Type B pancreatic cell (in vitro differentiated cells): ENCODE measurements around the gene RHEX. TPM values are rescaled to one million over a fixed set of nuclear protein-coding genes. Genes with fewer than 3 reads are reported as not detected.

ENCODE experiments used
- DNase-seq: peaks from one replicate; pipeline ENCODE4 v3.0.0; 2021; ENCODE audit warnings: mixed read lengths; ENCODE audit not compliant: unreplicated experiment; ENCODE audit errors: extremely low spot score
- H3K27ac Mint-ChIP-seq: 2 replicates; pipeline ENCODE4 v1.8.0; 2021; ENCODE audit warnings: mild to moderate bottlenecking, mixed read lengths
- H3K27me3 Mint-ChIP-seq: 2 replicates; pipeline ENCODE4 v1.8.0; 2021; ENCODE audit warnings: mixed read lengths
- H3K36me3 Mint-ChIP-seq: 2 replicates; pipeline ENCODE4 v1.8.0; 2021; ENCODE audit warnings: mixed read lengths
- H3K4me1 Mint-ChIP-seq: one replicate; pipeline ENCODE4 v1.8.0; 2021; ENCODE audit warnings: mixed read lengths; ENCODE audit not compliant: unreplicated experiment
- H3K4me3 Mint-ChIP-seq: 2 replicates; pipeline ENCODE4 v1.8.0; 2021; ENCODE audit warnings: mild to moderate bottlenecking, mixed read lengths
- H3K9me3 Mint-ChIP-seq: 2 replicates; pipeline ENCODE4 v1.8.0; 2021; ENCODE audit warnings: mixed read lengths
- total RNA-seq: library from RNA; stranded (reverse); gene quantifications from 2 replicates; pipeline ENCODE4 v1.2.1, GENCODE V29; 2021; ENCODE audit warnings: low replicate concordance
- TF ChIP-seq, protein P1 (sequence below): fragments of 200-600 bp; sonication (generic); conservative IDR thresholded peaks from 2 replicates; pipeline ENCODE4 v1.5.0; 2021; ENCODE audit warnings: antibody characterized with exemption, mild to moderate bottlenecking

Gene RHEX
- total RNA-seq, 1 donor from 2014 or later, result not detected

DNA sequence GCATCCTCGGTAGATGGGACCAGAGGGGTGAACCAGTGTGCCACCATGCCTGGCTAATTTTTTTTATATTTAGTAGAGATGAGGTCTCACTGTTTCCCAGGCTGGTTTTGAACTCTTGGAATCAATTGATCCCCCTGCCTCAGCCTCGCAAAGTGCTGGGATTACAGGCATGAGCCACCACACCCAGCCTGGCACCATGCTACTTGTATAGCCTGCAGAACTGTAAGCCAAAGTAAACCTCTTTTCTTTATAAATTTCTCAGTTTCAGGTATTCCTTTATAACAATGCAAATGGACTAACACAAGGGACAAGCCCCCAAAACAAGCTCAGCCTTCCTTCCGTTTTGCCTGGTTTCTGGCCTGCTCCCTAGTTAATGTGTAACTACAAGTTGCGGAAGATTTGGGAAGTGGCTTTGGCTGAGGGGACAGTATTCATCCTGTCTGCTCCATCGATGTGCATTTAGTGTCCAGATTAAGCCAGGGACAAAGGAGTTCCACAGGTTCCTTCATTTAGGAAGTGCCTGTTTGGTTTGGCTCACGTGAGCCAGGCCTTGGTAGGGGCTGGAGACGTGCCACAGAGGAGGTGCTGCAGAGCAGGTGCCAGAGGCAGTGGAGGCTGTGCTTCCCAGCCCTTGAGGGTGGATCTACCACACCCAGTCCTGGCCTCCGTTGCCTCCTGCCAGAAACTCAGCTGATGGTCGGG, 59.8 kb downstream of the RHEX start:
- Mint-ChIP-seq H3K4me3 (no peak overlapping the region), H3K9me3 (peaks cover 5% of the 10 kb centered on the region), H3K27me3 (peaks cover 46% of the 10 kb centered on the region), H3K4me1 (peaks cover 14% of the 10 kb centered on the region), H3K36me3 (no peaks in the 10 kb centered on the region), H3K27ac (no peak overlapping the region)
- no peak for DNase-seq
- TF ChIP-seq, protein P1, sequence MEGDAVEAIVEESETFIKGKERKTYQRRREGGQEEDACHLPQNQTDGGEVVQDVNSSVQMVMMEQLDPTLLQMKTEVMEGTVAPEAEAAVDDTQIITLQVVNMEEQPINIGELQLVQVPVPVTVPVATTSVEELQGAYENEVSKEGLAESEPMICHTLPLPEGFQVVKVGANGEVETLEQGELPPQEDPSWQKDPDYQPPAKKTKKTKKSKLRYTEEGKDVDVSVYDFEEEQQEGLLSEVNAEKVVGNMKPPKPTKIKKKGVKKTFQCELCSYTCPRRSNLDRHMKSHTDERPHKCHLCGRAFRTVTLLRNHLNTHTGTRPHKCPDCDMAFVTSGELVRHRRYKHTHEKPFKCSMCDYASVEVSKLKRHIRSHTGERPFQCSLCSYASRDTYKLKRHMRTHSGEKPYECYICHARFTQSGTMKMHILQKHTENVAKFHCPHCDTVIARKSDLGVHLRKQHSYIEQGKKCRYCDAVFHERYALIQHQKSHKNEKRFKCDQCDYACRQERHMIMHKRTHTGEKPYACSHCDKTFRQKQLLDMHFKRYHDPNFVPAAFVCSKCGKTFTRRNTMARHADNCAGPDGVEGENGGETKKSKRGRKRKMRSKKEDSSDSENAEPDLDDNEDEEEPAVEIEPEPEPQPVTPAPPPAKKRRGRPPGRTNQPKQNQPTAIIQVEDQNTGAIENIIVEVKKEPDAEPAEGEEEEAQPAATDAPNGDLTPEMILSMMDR, result no peak

GRCh38 chr1:206114692-206115640, 62.0 kb downstream of the RHEX start:
- Mint-ChIP-seq H3K4me1 (peaks cover 16% of the 10 kb centered on the region), H3K36me3 (no peaks in the 10 kb centered on the region), H3K27ac (no peak overlapping the region), H3K9me3 (peaks cover 5% of the 10 kb centered on the region), H3K27me3 (peaks cover 53% of the 10 kb centered on the region), H3K4me3 (peak overlapping the region; percentile 42)
- TF ChIP-seq, protein P1, result no peak
- DNase-seq, result peak; percentile 10

- no peak for DNase-seq
- H3K4me1 Mint-ChIP-seq, result peaks cover 16% of the 10 kb centered on the region
- H3K4me3 Mint-ChIP-seq, result peak overlapping the region; percentile 9
- TF ChIP-seq, protein P1, result no peak
- no peaks in the 10 kb centered on the region for H3K36me3 Mint-ChIP-seq
- H3K9me3 Mint-ChIP-seq, result peaks cover 5% of the 10 kb centered on the region
- H3K27ac Mint-ChIP-seq, result no peak overlapping the region
- peaks cover 60% of the 10 kb centered on the region for H3K27me3 Mint-ChIP-seq
Measured at GRCh38 chr1:206115791-206116190, 62.8 kb downstream of the RHEX start.

DNA sequence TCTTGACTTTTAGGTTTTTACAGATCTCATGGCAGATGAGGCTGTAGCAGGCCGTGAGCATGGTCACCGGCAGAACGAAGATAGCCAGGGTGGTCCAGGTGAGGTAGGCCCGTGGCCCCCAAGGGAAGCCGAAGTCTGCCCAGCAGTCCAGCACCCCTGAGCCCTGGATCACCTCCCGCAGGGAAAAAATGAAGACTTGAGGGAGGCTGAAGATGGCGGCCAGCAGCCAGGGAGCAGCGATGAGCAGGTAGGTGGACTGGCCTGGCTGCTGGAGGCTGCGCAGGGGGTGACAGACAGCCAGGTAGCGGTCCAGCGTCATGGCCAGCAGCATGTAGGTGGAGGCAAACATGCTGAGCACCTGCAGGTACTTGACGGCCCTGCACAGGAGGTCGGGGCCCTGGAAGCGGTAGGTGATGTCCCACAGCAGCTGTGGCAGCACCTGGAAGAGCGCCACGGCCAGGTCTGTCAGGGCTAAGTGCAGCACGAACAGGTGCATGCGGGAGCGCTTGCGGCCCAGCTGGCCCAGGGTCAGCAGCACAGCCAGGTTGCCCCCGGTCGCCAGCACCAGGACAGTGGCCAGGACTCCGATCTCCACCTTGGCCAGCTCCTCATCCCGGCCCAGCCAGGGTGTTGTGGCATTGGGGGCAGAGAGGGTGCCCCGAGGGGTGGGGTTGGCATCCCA, 63.4 kb downstream of the RHEX start:
- peak; percentile 59 for DNase-seq
- Mint-ChIP-seq H3K27ac (no peak overlapping the region), H3K27me3 (peaks cover 60% of the 10 kb centered on the region), H3K4me1 (peaks cover 16% of the 10 kb centered on the region), H3K9me3 (peaks cover 7% of the 10 kb centered on the region), H3K36me3 (no peaks in the 10 kb centered on the region), H3K4me3 (peak overlapping the region; percentile 88)
- TF ChIP-seq, protein P1, result no peak

GRCh38 chr1:206116873-206117150, 63.8 kb downstream of the RHEX start:
- H3K27me3 Mint-ChIP-seq, result peaks cover 55% of the 10 kb centered on the region
- peaks cover 16% of the 10 kb centered on the region for H3K4me1 Mint-ChIP-seq
- TF ChIP-seq, protein P1, result no peak
- no peak for DNase-seq
- H3K36me3 Mint-ChIP-seq, result no peaks in the 10 kb centered on the region
- H3K4me3 Mint-ChIP-seq, result peak overlapping the region; percentile 88
- H3K9me3 Mint-ChIP-seq, result peaks cover 7% of the 10 kb centered on the region
- peak overlapping the region; percentile 31 for H3K27ac Mint-ChIP-seq
